Urinary bladder (tissue), 4 donors: Measurements from ENCODE around the gene FMN1. TPM values are rescaled to one million over a fixed set of nuclear protein-coding genes. Genes with fewer than 3 reads are reported as not detected.

ENCODE experiments used
- DNase-seq: peaks from one replicate; pipeline ENCODE4 v3.0.0-alpha.2; 2015; ENCODE audit errors: extremely low spot score
- H3K27ac ChIP-seq: one replicate; pipeline ENCODE4 v1.5.1; 2013; ENCODE audit warnings: low read depth, mild to moderate bottlenecking, moderate library complexity
- H3K36me3 ChIP-seq: one replicate; pipeline ENCODE4 v1.6.1; 2013; ENCODE audit warnings: mild to moderate bottlenecking, moderate library complexity; ENCODE audit not compliant: insufficient read depth
- H3K4me1 ChIP-seq: one replicate; pipeline ENCODE4 v1.6.1; 2013; ENCODE audit warnings: mild to moderate bottlenecking, moderate library complexity; ENCODE audit not compliant: insufficient read depth
- H3K4me3 ChIP-seq: one replicate; pipeline ENCODE4 v1.5.1; 2013; ENCODE audit warnings: low read depth, low read length
- WGBS: extraction: QIAGEN DNeasy Blood & Tissue Kit; methylation state at CpG from one replicate; pipeline ENCODE4 v1.1.7; 2013; 5-methylcytosine and 5-hydroxymethylcytosine counted together
- polyA plus RNA-seq: library from polyadenylated mRNA; stranded (reverse); fragments of 200-250 nt; gene quantifications from one replicate; pipeline ENCODE4 v1.2.3, GENCODE V29; 2013
- total RNA-seq: library from RNA; depleted of rRNA; stranded (reverse); fragments of >200 nt; gene quantifications from one replicate; pipeline ENCODE4 v1.2.3, GENCODE V29; 2014
- donor health status: healthy with polysubstance abuse.
- donor health status: healthy.

FMN1 gene
- total and polyA plus RNA-seq, 2 donors = 0.95 to 6.2 TPM

DNA sequence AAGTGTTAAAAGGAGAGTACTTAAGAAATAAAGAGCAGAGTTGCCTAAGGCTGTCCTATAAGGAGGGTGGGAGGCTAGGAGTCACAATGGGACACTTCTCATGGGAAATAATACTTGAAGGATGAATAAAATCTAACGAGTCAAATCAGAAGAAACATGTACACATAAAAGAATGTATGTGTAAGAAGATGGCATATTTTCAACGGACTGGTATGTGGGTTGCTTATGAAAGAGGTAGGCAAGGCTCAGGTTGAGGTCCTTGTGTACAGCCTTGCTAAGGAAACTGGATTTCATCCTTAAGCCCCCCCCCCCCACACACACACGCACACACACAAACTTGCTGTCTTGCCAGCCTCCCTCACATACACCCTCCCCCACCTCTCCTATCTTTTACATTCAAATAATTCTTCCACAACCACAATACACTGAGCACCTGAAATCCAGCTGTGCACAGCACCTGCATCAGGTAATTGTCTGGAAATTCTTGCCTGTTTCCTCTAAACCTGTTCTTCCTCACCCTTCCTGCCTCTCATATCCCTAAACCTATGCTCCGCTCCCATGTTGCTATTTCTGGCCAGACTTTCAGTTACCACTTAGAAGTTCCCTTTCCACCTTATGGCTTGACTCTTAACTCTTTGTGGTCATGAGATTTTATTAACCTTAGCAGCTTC is 79.2 kb downstream of the FMN1 start:
- no peak overlapping the region for H3K27ac ChIP-seq
- 70% methylated on average over 4 of the region's 4 CpGs for WGBS
- no peak overlapping the region for H3K4me3 ChIP-seq
- no peaks in the 10 kb centered on the region for H3K4me1 ChIP-seq
- H3K36me3 ChIP-seq = no peaks in the 10 kb centered on the region
- no peak for DNase-seq

DNA sequence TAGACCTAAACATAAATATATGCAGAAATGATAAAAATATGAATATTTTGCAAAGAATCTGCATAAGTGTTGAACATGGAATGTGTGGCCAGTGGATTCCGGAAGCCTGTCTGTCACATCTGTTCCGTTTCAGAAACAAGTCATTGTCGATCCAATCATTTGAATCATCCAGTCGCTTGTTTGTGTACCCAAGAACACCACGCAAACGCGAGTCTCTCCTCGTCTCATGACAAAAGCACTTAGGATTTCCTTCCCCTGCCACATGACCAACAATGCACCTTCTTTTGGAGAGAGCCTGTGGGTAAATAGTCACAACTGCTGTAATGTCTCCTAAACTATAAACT is 80.2 kb downstream of the FMN1 start:
- 87% methylated on average over 8 of the region's 8 CpGs for WGBS
- DNase-seq = no peak
- no peaks in the 10 kb centered on the region for H3K36me3 ChIP-seq

DNA sequence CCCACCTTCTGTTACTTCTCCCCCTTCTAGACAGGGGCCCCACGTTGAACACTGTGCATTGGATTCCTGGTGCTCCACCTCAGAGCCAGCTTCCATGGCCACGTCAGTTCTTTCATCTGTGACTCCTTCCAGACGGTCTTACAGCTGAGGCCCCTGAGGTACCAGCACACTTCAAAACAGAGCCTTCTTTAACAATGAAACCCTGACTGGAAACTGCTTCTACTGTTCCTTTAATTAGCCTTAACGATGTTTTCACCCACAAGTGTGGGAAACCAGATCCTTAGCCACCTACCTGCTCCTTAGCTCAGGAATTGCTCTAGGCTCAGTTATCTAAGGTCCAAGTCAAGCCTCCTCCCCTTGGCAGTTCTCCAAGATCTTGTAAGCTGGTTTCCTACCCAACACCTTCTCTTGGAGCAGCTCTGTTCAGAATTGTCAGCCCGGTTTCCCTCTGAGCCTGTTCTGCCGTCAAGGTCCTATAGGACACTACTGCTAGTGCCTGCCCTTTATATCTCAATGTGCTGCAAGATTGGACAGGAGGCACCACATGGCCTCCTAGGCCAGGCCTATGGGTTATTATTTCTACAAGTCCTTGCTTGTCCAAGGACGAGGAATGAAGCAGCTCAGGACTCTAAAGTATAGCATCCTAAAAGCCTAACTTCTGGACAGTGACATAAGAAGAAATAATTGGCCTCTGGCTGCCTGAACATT is 80.7 kb downstream of the FMN1 start:
- no peak overlapping the region for H3K4me3 ChIP-seq
- no peaks in the 10 kb centered on the region for H3K4me1 ChIP-seq
- 72% methylated on average over 7 of the region's 7 CpGs for WGBS
- H3K36me3 ChIP-seq = no peaks in the 10 kb centered on the region
- H3K27ac ChIP-seq = no peak overlapping the region
- DNase-seq = no peak

More for the DNA sequence above, 80.2 kb downstream of the FMN1 start:
- Histone ChIP-seq H3K4me3 (no peak overlapping the region), H3K4me1 (no peaks in the 10 kb centered on the region), H3K27ac (no peak overlapping the region)

DNA sequence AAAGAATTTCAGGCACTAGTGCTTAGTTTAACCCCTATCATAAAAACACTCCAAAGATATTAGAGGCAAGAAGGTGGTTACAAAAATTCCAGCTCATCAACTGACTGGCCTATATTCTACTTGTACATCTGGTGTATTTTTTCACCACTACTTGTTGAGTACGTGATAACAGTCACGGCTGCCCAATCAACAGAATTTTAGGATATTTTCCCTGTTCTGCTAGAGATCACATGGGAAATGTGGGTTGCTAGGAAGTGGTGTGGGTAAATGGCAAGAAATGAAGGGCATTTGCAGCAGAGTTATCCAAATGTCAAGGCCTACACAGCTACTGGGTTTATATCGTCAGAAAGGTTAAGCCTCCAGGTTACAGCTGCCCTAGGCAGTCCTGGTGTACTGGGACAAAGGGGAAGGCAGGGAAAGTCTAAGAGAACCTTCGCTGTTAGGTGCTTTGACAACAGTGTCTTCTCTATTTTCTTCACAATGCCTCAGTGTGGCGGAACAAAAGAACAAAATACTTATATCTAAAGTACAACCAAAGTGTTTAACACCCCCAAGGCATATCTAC is 81.9 kb downstream of the FMN1 start:
- Histone ChIP-seq H3K4me1 (no peaks in the 10 kb centered on the region), H3K4me3 (no peak overlapping the region), H3K36me3 (no peaks in the 10 kb centered on the region), H3K27ac (no peak overlapping the region)
- DNase-seq = no peak
- 77% methylated on average over 5 of the region's 5 CpGs for WGBS

DNA sequence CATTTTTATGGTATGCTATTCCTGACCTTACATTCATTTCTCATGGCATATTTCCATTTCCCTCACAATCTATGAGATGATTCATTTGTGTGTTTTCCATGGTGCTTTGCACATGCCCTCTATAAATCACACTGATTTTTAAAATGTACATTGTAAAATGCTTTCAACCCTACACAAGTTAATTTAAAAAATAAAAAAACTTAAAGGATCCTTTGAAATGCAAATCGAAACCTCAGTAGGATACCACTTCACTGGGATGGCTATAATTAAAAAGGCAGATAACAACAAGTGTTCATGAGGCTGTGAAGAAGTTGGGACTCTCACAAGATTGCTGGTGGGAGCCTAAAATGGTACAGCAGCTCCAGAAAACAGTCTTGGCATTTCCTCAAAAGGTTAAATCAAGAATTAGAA is 83.5 kb downstream of the FMN1 start:
- no peak overlapping the region for H3K27ac ChIP-seq
- DNase-seq = no peak
- WGBS = 26% methylated on average over 1 of the region's 1 CpG
- H3K4me3 ChIP-seq = no peak overlapping the region
- no peaks in the 10 kb centered on the region for H3K4me1 ChIP-seq
- no peaks in the 10 kb centered on the region for H3K36me3 ChIP-seq

DNA sequence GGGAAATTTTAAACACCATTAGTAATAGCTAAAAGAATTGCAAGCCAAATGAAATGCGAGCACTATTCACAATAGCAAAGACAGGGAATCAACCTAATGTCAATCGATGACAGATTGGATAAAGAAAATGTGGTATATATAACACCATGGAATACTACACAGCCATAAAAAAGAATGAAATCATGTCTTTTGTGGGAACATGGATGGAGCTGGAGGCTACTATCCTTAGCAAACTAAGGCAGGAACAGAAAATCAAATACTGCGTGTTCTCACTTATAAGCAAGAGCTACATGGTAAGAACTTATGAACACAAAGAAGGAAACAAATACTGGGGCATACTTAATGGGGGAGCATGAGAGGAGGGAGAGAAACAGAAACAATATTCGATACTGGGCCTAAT is 85.2 kb downstream of the FMN1 start:
- Histone ChIP-seq H3K36me3 (no peaks in the 10 kb centered on the region), H3K4me1 (no peaks in the 10 kb centered on the region), H3K27ac (no peak overlapping the region), H3K4me3 (no peak overlapping the region)
- 93% methylated on average over 4 of the region's 4 CpGs for WGBS
- no peak for DNase-seq

DNA sequence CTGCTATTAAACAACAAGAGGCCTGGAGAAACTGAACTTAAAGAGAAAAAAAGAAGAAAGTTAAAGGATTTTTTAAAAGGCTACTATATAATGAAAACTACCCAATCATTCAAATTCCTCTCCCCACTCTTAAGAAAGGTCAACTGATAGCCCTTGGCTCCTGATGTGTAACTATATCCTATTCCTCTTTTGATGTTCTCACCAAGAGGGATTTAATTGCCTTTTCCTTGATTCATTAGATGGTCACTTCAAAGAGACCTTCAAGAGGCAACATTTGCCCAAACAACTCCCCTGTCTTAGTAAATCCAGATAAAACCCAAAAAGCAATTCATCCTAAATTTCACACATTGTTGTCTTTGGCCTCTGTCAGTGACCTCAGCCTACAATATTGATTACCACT is 86.0 kb downstream of the FMN1 start:
- no peak overlapping the region for H3K27ac ChIP-seq
- H3K4me1 ChIP-seq = no peaks in the 10 kb centered on the region

DNA sequence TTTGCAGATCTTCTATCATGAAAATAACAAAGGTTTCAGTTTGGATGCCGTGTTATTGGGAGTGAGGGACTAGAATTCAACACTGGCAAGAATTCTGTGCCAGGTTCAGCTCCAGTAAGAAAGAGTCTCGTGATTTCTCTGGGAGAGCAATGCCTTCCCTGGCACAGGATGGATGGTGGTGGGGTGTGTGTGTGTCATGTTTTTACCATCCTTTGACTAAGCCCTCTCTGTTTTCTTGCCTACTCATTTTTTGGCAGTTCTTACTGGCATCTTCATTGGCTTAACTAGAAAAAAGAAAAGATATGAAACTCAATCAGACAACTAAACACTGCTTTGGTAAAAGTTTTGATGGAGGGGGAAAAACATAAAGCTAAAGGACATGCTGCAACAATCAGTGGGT is 86.6 kb downstream of the FMN1 start:
- H3K4me3 ChIP-seq = no peak overlapping the region
- DNase-seq = no peak
- WGBS = 62% methylated on average over 2 of the region's 2 CpGs
- no peak overlapping the region for H3K27ac ChIP-seq
- no peaks in the 10 kb centered on the region for H3K4me1 ChIP-seq
- no peaks in the 10 kb centered on the region for H3K36me3 ChIP-seq

More for the DNA sequence above, 86.0 kb downstream of the FMN1 start:
- no peak for DNase-seq
- Histone ChIP-seq H3K36me3 (no peaks in the 10 kb centered on the region), H3K4me3 (no peak overlapping the region)

DNA sequence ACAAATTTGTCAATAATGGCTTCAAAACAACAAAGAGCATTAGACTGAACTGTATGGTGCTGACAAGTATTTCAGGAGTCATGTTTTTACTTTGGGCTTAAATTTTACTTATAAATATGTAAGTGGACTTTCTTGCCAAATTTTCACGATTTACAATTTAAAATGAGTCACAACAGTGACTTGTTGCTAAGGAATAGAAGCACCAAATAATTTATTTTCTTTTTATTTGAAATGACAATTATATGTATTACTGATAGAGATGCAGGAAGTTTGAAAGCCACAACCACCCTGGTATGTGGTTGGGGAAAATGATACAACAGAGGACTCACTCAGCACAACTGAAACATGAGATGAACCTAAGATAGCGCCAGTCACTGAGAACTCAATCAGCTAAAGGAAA is 90.3 kb downstream of the FMN1 start:
- Histone ChIP-seq H3K4me3 (no peak overlapping the region), H3K36me3 (no peaks in the 10 kb centered on the region), H3K4me1 (no peaks in the 10 kb centered on the region), H3K27ac (no peak overlapping the region)
- 35% methylated on average over 2 of the region's 2 CpGs for WGBS
- no peak for DNase-seq

DNA sequence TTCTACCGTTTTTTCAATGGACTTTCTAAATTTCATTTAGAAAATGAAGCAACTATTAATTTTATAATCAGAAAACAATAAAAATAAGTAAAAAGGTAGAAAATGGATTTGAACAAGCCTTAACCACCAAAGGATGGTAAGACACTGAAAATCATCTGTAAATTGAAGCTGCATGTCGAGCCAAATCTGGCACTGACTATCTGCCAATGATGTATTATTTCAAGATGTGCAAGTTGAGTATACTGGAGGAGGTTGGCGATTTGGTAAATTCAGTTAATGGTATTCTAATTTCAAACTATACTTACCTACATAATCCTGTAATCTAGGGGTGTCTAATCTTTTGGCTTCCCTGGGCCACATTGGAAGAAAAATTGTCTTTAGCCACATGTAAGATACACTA is 93.5 kb downstream of the FMN1 start:
- Histone ChIP-seq H3K27ac (no peak overlapping the region), H3K4me3 (no peak overlapping the region), H3K4me1 (no peaks in the 10 kb centered on the region), H3K36me3 (no peaks in the 10 kb centered on the region)
- WGBS = 83% methylated on average over 3 of the region's 3 CpGs
- no peak for DNase-seq

DNA sequence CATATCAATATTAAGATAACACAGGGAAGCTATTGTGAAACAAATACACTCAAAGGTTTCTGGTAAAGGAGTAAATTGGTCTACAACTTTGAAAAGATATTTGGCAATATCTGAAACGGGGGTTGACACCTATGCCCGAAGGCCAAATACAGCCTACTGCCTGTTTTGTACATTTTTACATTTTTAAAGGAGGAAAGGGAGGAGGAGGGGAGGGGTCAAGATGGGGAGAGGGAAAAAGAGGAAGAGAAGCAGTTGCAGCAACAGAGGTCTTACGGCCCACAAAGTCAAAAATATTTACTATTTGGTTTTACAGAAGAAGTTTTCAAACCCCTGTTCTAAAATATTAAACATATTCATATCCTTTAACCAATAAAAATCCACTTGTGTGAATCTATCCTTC is 94.2 kb downstream of the FMN1 start:
- no peak overlapping the region for H3K27ac ChIP-seq
- no peaks in the 10 kb centered on the region for H3K36me3 ChIP-seq
- no peak overlapping the region for H3K4me3 ChIP-seq
- H3K4me1 ChIP-seq = no peaks in the 10 kb centered on the region
- DNase-seq = no peak
- 81% methylated on average over 3 of the region's 3 CpGs for WGBS

DNA sequence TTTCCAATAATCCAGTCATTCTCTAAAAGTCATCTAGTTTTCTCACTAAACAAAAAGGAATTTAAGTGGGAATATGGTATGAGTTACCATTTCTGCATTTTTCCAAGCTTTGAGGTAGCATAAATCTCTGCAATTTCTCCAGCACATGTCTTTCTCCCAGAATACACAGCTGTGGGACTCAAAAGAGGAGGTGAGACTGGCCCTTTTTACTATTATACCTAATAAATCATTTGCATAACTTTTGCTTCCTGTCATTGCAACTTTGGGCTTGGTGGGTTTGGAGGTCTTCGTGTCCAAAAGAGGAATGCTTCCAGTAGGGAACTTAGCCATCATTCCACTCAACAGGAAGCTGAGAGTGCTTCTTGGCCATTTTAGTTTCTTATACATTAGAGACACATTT is 94.8 kb downstream of the FMN1 start:
- no peak for DNase-seq
- Histone ChIP-seq H3K4me3 (no peak overlapping the region), H3K27ac (no peak overlapping the region), H3K4me1 (no peaks in the 10 kb centered on the region), H3K36me3 (no peaks in the 10 kb centered on the region)
- WGBS = 56% methylated on average over 1 of the region's 1 CpG

DNA sequence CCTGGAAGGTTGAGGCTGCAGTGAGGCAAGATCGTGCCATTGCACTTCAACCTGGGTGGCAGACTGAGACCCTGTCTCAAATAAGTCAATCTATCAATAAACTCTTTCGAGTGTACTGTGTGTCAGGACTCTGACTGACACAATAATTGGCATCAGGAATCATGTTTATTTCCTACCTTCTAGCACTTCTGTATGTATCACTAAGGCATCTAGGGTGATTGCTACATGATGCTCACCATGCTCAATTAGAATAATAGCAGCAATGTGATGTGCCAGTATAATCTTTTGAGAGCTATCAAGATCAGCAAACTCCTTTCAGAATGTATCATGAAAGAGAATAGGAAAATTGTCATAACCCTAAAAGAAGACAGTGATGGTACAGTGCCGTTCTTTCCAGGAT is 95.3 kb downstream of the FMN1 start:
- H3K4me1 ChIP-seq = no peaks in the 10 kb centered on the region
- no peak overlapping the region for H3K27ac ChIP-seq
- no peak overlapping the region for H3K4me3 ChIP-seq
- 86% methylated on average over 3 of the region's 3 CpGs for WGBS
- DNase-seq = no peak
- no peaks in the 10 kb centered on the region for H3K36me3 ChIP-seq
